HUDEP-2 (cell line): Measurements from ENCODE around the gene FBXW11.

Experiments used
- DNase-seq, 76 experiments: peaks; one replicate each; lab custom pipeline; 2025; ENCODE audit not compliant: unreplicated experiment in 76 of 76; lab: John Stamatoyannopoulos, UW

Gene FBXW11

DNA sequence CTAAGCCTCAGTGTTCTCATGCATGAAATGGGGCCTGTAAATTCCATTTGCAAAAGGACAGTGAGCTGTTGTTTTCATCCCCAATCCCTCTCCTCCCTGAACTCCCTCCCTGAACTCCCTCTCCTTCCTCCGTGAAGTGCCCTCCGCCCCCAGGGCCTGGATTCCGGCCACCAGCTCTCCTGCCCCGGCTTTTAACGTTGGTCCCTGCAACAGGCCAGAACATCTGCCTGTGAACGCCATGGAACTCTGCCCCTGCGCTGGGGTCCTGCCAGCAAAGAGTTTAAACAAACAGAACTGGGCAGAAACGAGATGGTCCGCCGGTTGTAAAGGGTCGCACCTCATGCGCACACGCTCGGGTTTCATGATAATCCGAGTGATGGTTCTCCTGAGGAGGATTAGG lies 158.4 kb downstream of the FBXW11 start:
- no peak for DNase-seq

DNA sequence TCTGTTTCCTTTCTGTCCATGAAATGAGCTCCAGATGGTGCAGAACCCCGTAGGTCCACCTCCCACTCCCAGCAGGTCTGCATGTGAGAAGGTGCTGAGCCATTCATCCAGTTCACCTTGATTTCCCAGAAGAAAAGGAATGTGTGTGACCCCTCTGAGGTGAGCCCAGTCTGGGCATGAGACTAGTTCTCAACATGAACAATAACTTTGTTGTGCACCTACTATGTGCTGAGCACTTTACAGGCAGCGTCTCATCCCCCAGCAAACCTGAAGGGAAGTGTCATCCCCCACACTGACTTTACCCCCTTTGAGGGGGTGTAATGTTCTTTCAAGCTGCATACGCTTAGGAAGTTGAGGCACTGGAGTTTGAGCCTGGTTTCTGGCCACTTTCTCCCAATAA lies 159.4 kb downstream of the FBXW11 start:
- no peak for DNase-seq

DNA sequence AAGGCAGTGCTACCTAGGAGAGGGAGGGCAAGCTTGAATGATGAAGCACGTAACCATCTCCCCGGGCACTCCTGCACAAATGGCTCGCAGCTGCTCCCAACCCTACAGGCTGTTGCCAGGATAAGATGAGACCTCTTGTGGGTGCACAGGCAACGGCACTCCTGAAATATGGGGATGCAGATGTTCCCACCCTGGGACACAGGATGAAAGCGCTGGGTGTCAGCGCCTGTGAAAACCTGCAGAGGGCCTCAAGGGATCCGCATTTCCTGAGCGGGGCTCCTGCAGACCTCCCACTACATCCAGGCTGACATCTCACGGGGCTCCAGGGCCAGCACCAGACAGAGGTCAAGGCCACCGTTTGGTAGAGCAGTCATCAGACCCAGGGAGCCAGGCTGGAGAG lies 160.1 kb downstream of the FBXW11 start:
- no peak for DNase-seq

DNA sequence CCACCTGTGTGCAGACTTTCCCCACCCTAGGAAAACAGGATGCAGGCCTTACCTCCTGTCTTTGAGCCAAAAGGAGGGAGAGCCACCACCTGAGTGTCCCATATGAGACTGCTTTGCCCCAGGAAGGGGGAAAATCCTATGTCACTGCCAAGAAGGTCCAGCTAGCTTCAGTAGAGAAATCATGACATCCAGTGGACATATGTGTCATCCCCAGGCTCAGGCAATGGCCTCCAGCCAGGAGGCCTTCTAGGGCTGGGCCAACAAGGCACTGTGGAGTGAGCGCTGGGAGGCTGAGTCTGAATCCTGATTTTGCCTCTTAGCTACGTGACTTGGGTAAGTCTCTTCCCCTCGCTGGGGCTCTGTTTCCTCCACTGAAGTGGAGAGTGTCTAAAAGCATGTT lies 160.6 kb downstream of the FBXW11 start:
- peak in 3 of 76 experiments; percentile 4 to 13 (median 12) for DNase-seq

DNA sequence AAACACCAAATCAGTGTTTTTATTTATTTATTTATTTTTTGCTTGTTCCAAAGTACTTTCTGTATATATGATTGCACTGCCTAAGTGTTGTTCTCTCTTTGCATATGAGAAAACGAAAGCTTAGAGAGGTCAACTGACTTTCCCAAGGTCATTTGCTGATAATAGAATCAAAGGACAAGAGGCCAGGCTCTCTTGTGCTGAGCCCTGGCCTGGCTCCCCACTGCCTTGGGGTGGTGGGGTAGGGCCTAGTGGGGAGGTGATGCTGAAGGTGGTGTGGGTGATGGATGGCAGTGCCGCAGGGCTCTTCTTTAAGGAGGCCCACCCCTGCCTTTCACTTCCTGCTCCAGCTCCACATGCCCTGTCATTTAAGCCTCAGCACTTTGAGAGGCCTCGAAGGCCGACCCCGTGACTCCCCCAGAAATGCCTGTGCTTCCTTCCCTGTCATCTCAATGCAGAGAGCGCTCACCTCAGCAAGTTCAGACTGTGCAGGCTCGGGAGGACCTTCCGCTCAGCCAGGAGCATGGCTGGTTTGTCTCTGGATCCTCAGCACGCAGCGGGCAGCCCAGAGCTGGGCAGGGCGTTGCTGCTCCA lies 161.3 kb downstream of the FBXW11 start:
- no peak for DNase-seq

DNA sequence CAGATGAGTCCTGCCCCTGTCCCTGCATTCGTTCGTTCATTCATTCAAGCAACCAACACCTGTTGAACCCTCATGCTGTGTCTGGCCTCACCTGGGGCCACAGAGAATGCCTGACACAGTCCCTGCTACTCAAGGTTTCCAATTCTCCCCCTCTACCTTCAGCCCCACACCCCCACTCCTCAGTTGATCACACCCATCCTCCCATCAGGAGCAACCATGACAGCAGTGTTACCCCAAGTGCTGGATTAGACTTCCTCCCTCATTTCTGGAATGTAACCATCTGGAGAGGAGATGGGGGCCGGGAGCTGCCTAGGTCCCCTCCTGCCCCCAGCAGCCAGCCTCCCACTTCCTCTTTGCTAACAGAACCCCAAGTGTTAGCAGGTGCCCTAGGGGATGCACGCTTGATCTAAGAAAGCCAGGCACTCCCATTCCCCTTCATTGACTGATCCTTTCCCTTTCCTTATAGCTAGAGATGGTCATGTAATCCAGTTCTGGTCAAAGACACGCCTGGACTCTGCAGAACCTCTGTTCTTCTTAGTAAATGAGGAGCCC lies 163.6 kb downstream of the FBXW11 start:
- DNase-seq, result no peak

DNA sequence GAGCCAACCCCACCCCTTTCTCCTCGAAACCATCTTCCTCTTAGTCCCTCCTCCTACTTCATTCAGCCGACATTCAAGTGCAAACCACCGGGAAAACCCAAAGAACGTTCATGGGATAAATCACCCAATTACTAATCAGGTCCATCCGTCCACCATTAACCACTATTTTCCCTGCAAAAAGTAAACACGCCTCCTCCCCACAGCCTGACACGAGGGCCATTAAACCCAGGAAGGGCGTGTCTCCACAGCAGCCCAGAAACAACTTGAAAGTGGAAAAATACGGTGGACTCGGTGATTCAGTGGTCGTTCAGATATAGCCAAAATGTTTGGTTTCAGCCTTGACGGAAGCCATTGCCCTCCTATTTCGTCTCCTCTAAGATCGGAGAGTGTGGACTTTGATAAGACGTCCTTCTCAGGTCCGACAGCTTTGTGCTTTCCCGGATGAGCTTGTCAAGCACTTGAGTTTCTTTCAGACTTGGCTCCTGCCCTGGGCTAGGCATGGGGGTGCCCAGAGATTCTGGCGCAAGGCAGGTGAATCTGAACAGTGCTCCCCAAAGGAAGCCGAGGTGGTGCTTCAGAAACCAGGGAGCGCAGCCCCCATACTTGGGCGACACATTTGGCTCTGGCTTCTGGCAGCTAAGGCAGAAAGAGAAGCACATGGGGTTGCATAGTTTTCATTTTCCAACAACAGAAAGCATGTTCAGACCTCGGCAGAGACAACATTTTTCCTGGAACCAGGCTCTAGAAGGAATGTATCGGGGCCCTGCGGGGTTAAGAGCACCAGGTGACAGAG lies 164.3 kb downstream of the FBXW11 start:
- DNase-seq, result no peak

DNA sequence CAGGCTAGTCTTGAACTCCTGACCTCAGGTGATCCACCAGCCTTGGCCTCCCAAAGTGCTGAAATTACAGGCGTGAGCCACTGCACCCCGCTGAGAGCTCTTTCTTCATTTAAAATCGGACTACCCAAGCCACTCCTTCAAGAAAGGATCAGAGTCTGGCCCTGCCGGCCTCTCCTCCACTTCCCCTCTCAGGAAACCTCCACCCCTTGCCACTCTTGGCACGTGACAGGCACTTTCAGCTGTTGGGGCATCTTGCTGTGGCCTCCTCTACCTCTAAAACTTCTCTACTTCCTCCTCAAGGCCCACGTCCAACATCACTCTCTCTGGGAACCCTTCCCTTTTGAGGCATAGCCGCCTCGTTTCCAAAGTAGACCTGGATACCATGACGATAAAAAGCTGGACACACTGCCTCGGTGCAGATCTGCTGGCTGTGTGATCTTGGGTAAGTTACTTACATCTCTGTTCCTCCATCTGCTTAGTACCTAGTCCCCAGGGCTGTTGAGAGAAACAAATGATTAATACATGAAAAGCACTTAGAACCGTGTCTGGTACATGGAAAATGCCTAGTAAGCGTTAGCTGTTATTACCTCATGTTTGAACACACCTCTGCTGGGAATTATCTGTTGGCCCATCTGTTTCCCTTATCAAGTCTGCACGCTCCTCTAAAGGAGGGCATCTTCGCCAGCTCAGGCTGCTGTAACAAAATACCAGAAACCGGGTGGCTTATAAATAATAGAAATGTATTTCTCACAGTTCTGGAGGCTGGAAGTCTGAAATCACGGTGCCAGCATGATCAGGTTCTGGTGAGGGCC lies 165.5 kb downstream of the FBXW11 start:
- DNase-seq, result peak in 38 of 76 experiments; percentile 2 to 69 (median 22)

DNA sequence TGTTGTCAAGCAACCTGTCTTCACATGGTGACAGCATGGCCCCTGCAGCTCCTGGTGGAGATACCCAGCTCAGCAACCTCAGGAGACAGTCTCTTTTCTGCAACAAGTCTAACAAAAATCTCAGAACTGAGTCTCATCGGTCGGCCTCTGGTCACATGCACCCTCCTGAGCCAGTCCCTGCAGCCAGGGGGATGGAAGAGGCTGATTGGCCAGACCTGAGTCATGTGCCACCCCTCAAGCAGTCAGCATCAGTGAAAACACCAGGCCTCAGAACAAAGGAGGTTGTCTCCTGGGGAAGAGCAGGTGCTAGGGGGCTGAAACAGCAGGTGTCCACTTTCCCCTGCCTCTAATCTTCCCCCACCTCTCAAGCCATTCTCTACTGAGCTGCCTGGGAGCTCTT lies 166.4 kb downstream of the FBXW11 start:
- DNase-seq, result no peak

DNA sequence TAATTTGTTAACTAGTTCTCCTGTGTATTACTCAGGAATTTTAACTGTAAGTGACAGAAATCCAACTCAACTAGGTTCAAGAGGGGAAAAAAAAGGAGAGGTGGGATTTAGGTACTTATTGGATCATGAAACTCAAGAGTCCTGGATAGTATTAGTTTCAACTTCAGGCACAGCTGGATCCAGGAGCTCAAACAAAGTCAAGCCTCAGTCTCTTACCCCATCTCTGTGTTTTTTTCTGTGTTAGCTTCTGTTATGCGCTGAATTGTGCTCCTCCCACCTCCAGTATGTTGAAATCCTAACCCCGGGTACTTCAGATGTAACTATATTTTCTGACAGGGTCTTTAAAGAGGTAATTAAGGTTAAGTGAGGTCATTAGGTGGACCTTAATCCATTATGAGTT lies 167.3 kb downstream of the FBXW11 start:
- no peak for DNase-seq

DNA sequence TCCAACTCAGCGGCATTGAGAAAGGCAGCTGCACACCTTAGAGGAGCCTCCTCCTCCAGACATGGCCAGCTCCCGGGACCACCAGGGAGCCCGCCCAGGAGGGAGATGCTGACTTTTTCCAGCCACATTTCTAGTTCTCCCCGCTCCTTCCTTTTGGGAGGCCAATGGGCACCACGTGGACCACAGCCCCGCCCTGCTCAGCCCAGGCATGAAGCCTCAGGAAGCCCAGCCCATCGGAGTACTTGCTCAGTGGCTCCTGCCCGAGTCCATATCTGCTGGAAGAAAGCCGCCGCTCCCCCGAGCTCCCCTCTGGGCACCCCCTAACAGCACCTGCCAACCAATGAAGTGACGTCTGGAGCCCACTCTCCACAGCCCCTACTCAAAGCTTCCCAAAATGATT lies 168.4 kb downstream of the FBXW11 start:
- DNase-seq, result no peak

DNA sequence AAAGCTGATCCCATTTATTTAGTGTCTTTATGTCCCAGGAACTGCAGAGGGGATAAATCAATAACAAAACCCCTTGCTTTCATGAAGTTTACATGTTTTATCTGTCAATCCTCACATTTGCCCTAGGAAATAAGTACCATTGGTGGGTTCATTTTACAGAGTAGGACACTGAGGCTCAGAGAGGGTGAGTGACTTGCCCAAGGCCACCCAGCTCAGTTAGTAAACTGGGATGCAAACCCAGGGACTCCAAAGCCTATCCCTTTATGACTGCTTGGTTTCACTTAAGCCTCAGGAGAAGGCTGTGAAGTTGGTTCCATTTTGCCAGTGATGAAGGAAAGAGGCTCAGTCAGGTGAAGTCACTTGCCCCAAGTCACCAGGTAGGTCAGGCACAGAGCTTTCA lies 168.9 kb downstream of the FBXW11 start:
- no peak for DNase-seq

DNA sequence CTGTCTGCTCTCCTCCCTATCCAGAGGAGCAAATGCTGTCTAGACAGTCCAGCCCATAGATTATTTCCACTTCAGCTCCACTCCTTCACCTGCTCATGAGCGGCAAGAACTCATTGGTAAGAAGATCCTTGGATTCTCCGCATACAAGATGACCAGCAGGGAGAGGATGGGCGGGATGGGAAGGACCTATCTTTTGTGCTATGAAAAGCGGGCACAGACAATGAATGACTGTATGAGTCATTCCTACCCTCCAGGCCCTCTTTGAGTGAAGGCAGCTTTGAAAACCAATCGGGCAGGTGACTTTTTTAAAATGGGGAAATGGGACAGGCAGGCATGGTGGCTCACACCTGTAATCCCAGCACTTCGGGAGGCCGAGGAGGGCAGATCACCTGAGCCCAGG lies 171.4 kb downstream of the FBXW11 start:
- no peak for DNase-seq

DNA sequence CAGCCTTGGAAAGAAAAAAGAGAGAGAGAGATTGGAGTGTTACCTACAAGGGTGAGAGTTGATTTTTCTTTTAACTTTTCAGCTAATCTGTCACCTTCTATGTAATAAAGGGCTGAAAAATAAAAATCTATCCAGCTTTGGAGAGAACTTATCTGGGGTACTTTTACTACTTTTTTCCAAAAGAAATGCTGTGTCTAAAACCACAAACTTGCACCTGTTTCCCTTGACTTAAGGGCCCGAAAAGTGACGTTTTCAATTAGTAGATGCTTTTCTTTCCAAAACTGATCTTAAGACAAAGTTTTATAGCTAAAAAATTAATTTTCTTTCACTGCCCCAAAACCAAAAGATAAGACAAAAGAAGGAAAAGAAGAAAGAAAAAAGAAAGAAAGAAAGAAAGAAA lies 172.0 kb downstream of the FBXW11 start:
- no peak for DNase-seq

DNA sequence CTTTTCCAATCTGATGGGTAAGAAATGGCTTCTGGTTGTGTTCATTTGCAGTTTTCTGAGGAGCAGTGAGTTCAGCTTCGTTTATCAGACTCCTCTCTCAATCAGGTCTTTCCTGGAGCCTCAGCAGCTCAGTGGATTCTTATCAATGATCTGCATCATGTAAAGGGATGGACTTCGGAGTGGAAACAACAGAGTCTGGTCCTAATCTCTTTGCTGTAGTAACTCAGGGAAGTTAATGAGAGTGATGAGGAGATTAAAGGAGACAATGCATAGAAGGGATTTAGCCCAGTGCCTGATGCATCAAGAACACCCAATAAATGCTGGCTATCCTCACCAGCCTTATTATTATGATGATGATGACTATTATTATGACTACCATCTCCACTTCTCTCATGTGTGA lies 173.7 kb downstream of the FBXW11 start:
- DNase-seq, result no peak

DNA sequence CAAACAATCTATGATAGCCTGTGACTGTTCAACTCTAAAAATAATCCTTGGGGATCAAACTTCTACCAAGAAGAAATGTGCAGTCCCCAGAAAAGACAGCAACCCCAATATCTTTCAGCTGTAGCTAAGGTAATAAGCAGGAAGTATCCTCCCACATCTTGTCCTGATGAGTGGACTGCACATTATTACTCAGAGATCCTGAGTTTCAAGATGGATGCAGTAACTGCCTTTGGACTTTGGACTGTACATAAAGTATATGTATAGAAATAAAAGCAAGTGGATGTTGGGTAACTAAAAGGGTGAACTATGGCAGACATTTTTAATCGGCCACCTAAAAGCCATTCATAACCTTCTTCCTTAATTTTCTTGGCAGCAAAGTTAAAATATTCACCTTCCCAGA lies 175.8 kb downstream of the FBXW11 start:
- no peak for DNase-seq

DNA sequence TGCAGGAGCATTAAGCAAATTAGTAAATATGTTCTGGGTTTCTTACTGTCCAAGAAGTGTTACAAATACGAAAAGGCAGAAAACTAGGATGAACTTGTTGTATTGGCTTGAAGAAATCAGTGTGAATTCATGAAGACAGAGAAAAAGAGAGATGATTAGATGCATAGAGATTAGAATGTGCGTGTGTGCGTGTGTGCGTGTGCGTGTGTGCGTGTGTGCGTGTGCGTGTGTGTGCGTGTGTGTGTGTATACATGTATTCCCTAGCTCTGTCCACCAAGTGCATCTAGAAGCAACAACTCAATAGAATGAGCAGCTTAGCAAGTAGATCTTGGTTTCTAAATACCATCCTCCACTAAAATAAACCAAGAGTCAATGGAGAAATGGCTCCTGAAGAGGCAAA lies 179.3 kb downstream of the FBXW11 start:
- DNase-seq, result no peak

DNA sequence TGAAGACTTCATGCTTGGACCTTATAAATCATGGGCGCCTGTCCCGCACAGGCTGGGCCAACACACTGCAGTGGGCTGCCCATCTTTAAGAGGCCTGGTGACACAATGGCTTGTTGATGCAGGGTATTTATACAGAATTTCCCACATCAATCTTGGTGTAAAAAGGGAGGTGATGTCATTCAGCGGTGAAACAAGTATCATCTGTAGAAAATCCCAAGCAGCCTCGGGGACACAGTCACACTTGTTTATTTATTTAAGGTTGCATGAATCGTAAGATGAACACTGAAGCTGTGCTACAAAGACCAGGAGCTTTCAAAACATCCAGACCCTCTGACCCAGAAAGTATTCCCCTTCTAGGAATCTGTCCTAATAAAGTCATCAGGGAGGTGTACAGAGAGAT lies 180.3 kb downstream of the FBXW11 start:
- no peak for DNase-seq

DNA sequence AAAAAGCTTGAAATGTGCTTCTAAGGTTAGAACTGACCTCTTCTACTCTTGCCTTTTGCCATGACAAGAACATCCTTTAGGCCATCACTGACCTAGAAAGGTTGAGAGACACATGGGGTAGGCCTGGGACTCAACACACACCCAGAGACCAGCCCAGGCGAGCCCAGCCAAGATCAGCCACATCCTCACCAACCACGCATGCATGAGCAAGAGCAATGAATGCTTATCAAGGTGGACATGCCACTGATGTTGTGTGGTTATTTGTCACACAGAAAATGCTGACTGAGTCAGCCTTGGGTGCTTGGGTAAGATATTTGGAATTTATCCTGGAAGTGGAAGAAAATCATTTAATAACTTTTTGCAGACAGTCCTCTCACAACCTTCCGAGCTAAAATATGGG lies 181.4 kb downstream of the FBXW11 start:
- no peak for DNase-seq

DNA sequence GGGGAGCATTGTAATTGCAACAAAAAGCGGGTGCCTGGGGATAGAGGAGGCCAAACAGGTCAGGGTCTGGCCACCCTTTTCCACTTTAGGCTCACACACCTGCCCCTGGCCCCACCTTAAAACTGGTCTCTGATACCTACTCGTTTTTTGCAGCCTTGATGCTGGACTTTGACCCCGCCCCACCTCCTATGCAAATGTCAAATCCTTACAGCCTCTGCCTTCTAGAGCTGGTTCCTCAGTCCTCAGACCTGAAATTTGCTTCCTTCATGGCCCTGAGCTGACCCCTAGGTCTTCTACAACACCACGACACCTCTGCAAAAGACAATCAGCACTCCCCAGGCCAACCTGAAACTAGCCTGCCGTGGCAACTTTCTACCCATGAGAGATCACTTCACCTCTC lies 183.2 kb downstream of the FBXW11 start:
- DNase-seq, result no peak

DNA sequence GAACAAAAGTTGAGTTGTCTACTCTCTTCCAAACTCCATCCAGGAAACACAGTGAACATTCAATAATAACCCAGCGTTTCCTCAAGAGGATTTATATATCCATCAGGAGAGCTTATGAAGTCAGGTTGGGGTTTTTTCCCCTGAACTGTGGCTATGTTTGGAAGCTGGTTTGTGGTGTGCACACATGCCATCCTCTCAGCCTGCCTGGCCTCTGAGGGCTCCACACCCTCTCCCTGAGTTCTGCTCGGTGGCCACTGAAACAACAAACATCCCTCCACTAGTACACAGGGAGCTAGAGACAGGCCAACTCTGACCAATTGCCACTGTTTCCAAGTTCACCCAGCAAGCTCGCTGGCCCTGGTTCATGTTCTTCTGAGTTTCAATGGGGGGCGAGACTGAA lies 185.2 kb downstream of the FBXW11 start:
- no peak for DNase-seq
